PFSK-1 (cell line): Measurements from ENCODE around the gene MACROH2A1.

Experiments
- POLR2AphosphoS5 ChIP-seq: IDR thresholded peaks from 2 replicates; pipeline ENCODE4 v1.6.1; 2012; ENCODE audit warnings: low read depth, mild to moderate bottlenecking, control low read depth, low read length, moderate library complexity
- REST ChIP-seq, 2 experiments: IDR thresholded peaks; 2 replicates each; pipeline versions ENCODE4 v1.6.1 to v1.8.0; 2011 to 2012; ENCODE audit warnings: low read depth in 2 of 2, low read length in 2 of 2, control low read depth in 1 of 2, inconsistent platforms in 1 of 2, mild to moderate bottlenecking in 1 of 2, moderate library complexity in 1 of 2; ENCODE audit not compliant: insufficient read depth in 1 of 2

DNA sequence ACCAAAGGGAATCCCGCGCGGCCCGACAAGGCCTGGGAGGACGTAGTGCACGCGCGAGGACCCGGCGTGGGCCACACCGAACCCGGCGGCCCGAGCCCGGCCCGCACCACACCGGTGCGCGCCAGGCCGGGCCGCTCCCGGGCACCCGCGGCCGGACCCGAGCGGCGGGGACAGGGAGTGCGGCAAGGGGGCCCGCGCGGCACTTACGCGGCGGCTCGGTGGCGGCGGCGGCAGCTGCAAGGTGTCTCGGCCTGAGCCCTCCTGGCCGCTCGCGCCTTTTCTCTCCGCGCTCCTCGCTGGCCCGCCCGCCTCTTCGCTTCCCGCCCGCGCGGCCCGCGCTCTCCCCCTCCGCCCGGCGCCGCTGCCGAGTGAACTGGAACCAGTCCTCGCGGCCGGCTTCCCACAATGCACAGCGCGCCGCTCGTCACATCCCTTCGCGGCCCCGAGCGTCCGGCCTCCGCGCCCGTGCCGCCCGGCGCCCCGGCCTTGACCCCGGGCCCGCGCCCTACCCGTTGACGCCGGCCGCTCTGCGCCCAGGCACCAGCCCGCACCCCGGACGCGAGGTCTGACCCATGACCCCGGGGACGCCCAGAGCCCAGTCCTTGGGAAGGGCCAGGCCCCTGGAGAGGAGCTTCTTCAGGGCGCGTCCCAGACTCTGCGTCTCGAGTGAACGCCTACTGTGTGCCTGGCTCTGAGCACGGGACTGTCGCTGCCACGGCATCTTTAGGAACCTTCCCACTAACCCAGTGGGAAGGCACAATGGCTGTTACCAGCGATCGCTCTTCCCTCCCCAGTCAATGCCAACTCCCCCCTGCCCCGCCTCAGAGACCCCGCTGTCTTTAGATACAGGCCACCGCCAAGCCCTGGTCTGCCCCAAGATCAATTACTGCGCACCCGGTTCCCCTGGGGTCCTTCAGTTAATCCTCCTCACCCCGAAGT is at the start of gene MACROH2A1:
- TF ChIP-seq REST (IDR thresholded peaks at IDR 0.05; ENCODE audit: insufficient read depth in 1 of 2, low read depth in 2 of 2, low read length in 2 of 2): 0 out of 4 replicates have a peak, but pooled peaks of 1 of the 2 experiments have one; percentile 21
- TF ChIP-seq POLR2AphosphoS5: peak; percentile 74
